Fibroblast of skin of left biceps (primary cell): ENCODE measurements around the gene ACCSL.
A peak's percentile ranks its signal among the peaks of the same experiment; 100 is the strongest.

Source experiments
- DNase-seq, 2 experiments: peaks; one replicate each; pipeline ENCODE4 v3.0.0-alpha.2; 2013; ENCODE audit warnings: low read depth in 2 of 2

Gene ACCSL

DNA sequence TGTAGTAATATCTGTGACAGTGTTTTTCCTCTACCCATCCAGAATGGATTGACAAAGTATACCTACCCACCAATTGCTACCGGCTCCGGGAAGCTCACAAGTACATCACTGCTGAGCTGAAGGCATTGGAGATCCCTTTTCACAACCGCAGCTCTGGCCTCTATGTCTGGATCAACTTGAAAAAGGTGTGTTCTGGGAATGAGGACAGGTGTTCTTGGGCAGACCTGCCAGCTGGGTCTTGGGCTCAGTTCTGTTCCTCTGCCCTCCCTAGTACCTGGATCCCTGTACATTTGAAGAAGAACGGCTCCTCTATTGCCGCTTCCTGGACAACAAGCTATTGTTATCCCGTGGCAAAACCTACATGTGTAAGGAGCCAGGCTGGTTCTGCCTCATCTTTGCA lies 10.5 kb downstream of the ACCSL start:
- no peak for DNase-seq

DNA sequence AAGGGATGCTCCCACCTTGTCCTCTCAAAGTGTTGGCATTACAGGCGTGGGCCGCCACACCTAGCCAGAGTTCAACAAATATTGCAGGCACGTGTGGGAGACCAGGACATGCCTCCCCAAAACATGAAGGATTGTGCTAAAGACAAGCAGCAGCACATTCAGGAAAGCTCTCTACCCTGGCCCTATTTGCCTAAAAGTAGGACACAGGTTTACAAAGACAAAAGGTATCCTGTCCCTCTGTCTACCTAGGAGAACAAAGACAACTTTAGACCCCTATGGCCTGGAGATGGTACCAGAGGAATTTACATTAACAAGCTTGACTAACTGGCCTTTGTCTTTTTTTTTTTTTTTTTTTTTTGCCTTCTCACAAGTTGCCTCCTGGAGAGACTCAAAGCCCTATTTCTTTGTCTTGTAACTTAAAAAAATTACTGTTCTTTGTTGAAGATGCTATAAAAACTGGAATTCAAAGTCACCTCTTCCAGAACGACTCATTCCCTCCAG lies 17.4 kb downstream of the ACCSL start:
- DNase-seq, result no peak

DNA sequence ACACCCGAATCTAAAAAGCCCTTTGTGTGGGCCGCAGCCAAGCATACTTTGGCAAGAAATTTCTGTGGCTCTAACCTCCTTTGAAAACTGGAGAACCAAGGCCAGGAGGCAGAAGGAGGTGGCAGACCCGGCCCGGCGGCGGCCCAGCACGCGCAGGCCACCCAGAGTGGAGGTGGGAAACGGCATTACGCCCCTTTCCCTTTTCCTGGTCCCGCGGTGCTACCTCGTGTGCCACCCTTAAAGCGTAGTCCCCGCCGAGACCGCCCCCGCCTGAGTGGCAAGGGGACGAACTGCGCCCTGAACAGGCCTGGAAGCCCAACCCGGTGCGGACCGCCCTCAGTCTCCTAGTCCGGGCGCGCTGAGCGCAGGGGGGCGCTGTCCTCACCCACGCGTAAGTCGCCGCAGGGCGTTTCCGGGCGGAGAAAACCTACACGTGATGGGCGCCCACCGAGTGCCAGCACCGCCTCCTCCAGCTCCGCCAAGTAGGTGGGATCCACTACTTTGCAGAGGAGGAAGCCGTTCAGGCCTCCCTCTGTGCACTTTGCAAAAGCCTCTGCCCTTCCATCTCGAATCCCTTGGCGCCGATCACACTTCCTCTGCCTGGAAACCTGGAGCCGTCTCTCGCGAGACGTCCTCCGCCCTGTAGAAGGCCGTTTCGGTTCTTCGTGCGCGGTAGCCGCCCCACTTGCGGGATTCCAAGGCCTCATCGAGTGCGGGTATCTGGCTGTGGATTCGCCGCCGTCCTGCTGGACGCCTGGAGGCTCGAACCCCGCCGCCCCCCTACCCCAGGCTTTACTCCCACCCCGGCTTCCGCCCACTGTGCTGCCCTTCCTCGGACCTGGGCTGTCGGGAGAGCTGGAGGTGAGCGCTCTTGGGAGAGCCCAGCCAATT lies 18.3 kb downstream of the ACCSL start, which contains the start of gene ACCS:
Gene ACCS (plus strand): TSS at position 430 of the 891 bp plus-strand sequence. CDS start 1,358 bp downstream, outside the sequence.
- DNase-seq, result peak; percentile 78 to 79

DNA sequence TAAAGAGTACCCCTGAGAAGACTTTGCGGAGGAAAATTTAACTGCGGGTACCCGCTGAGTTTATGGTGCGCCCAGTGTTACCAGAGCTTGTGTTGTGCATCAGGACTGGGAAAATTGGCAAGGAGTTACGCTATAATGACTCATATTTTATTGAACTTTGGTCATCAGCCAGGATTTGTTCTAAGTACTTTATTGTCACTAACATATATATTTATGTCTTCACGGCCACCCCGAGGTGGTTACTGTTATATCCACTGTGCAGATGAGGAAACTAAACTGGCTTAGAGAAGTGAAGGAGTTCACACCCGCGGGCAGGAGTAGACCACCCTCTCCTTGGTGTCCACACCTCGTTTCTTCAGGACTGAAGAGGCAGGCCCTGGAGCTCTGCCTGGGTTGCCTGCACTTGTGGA lies 19.0 kb downstream of the ACCSL start:
- peak in 1 of 2 experiments; percentile 20 for DNase-seq

DNA sequence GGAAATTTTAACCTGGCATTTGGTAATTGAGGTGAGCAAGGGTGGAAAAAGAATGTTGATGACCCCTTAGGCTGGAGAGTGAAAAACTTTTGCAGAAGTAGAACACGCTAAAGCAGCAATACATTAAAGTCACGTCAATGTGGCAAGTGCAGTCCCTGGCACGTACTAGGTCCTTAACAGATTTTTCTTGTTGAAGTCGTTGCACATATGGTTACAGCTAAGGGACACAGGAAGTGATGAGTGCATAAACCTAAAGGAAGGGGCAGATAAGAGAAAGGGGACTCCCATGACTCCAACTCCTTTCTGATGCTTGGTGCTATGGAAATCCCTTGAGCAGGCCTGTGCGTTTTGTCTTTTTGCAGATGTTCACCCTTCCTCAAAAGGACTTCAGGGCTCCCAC lies 19.5 kb downstream of the ACCSL start:
- DNase-seq, result no peak

DNA sequence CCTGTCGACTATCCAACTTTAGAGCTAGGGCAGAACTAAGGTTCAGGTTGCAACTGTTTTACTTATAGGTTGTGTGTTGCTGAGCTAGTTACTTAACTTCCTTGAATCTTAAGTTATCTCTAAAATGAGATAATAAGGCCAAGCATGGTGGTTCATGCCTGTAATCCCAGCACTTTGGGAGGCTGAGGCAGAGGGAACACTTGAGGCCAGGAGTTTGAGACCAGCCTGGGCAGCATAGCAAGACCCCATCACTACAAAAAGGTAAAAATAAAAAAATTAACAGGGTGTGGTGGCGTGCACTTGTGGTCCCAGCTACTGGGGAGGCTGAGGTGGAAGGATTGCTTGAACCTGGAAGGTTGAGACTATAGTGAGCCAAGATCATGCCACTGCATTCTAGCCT lies 20.4 kb downstream of the ACCSL start:
- no peak for DNase-seq

DNA sequence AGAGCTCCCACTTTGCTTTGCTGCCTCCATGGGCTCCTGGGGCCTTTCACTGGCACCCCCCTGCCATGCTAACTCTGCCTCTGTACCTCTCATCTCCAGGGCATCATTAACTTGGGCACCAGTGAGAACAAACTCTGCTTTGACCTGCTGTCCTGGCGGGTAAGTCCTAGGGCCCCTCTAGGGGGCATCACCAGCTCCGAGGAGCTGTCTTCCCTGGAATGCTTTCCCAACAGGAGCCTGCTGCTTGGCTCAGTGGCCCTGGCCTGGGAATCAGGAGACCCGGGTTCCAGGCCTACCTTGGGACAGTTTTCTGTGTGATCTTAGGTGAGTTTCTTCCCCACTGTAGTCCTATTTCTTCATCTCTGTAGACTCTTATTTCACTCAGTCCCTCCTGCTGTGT lies 23.4 kb downstream of the ACCSL start:
- no peak for DNase-seq

DNA sequence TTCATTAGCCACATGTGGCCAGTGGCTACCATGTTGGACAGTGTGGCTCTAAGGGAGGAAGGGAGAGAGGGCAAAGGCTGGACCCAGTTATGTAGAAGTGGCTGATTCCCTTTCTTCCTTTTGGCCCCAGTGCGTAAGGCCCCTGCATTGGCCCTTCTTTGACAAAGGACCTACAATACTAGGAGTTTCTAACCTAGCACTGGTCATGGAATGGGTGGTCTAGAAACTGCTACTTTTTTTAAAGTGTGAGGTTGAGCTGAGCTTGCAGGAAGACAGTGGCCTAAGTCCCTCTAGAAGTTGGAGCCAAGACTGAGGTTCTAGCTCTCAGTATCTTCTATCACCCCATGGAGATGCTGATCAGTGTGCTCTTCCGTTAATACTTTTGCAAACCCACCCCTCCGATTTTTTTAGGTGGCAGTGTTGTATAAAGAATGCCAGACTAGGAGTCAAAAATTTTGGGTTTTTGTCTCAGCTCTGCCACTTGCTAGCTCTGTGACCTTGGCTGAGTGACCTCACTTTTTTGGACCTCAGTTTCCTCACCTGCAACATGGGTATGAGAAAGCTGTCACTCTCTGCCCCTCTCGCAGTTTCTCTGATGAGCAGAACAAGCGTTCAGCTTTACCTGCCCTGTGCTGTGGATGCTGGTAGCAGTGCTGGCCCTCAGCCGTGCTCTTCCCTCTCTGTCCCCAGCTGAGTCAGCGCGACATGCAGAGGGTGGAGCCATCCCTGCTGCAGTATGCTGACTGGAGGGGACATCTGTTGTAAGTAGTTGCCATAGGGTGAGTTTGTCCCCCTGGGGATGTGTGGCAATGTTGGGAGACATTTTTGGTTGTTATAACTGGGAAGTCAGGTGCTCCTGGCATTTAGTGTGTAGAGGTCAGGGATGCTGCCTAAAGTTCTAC lies 25.2 kb downstream of the ACCSL start:
- DNase-seq, result no peak

DNA sequence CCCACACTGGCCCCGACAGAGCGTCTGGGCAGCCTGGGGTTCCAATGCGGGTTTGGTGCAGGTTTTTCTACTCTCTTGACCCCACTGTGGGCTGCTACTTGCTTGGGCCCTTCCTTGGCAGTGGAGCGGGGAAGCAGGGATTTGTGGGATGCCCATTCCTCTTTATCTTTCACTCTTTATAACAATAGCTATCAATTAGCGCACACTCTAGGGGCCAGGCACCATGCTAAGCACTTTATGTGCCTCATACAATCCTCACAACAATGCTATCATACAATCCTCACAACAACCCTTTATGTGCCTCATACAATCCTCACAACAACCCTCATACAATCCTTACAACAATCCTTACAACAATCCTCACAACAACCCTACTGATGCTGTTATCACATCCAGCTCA lies 31.0 kb downstream of the ACCSL start:
- no peak for DNase-seq

DNA sequence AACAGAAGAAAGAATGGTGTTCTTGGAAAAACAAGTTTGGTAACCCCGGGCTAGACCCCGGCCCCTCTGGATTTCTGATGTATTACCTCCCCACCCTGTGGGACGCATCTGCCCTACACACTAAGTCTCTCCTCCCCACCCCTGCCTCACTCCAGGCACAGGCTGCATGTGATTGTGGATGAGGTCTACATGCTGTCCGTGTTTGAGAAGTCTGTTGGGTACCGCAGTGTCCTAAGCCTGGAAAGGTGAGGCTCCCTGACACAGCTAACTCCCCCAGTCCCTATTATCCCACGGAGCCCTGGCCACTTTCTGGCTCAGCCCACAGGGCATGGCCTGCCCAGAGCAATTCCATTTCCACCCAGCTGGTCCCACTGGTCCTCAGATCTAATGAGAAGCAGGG lies 31.6 kb downstream of the ACCSL start:
- DNase-seq, result no peak

DNA sequence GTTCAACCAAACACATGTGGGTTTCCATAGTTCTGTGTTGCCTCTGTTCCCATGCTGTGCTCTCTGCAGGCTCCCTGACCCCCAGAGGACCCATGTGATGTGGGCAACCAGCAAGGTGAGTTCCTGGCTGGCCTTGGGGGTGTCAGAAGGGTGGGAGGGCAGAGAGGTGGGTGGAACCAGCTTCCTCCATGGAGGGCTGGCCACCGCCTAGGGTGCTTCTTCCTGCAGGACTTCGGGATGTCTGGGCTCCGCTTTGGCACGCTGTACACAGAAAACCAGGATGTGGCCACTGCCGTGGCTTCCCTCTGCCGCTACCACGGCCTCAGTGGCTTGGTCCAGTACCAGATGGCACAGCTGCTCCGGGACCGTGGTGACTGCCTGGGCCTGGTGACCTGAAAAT lies 33.2 kb downstream of the ACCSL start:
- no peak for DNase-seq

DNA sequence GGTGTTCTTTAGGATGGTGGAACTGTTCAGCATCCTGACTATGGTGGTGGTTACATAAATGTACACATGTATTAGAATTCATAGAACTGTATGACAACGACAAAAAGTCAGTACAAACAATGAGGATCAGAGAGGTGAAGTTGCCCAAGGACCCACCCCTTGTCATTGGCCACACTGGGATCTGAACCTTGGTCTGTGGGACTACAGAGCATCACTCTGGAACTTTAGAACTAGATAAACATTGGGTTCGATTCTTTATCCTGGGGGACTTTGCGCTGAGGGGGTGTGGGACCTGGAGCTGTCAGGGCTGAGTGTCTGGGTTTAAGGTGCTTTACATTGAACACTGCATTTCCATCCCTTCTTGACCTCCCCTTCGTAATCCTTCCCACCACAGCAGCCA lies 34.9 kb downstream of the ACCSL start:
- no peak for DNase-seq

DNA sequence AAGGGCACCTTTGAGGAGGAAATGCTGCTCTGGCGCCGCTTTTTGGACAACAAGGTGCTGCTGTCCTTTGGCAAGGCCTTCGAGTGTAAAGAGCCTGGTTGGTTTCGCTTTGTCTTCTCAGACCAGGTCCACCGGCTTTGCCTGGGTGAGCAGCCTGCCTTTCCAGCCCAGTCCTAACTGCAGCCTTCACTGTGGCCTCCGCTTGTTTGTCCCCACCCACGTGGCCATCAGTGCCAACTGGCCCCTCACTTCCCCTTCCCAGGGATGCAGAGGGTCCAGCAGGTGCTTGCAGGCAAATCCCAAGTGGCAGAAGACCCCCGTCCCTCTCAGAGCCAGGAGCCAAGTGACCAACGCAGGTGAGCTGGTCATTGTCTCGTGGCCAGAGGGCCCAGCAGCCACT lies 35.7 kb downstream of the ACCSL start:
- DNase-seq, result no peak

DNA sequence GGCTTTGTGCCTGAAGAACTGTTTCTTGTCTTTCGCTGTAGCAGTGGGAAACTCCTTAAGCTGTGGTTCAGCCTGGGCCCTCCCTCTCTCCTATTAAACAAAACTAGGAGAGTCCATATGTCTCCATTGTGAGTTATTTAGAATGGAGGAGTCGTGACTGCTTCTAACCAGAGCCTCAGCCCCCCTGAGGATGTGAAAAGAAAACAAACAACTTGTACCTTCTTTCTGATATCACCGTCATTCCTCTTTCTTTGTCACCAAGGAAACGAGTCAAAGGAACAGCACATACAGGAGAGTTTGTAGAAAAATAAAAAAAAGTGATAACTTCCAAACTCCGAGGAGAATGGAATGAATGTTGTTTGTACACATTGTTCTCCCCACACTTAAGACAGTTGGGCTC lies 36.1 kb downstream of the ACCSL start:
- no peak for DNase-seq

DNA sequence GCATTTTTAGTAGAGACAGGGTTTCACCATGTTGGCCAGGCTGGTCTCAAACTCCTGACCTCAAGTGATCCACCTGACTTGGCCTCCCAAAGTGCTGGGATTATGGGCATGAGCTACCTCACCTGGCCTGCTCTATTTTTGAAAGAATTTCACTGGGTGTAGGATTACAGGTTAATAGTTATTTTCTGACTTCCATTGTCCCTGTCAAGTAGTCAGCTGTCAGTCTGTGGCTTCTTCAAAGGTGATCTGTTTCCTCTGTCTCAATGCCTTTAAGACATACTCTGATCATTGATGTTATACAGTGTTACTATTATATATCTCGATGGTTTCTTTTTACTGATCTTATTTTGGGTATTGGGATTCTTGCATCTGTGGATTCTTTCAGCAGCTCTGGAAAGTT lies 37.5 kb downstream of the ACCSL start:
- DNase-seq, result no peak

DNA sequence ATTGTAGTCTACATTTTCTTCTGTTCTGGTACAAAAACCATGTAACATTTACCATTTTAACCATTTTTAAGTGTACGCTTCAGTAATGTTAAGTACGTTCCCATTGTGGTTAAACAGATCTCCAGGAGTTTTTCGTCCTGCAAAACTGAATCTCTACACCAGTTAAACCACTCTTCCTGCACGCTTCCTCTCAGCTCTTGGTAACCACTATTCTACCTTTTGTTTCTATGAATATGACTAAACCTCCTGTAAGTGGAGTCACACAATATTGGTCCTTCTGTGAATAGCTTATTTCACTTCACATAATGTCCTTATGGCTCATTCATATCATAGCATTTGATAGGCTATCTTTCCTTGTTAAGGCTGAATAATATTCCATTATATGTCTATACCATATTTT lies 40.6 kb downstream of the ACCSL start:
- no peak for DNase-seq

DNA sequence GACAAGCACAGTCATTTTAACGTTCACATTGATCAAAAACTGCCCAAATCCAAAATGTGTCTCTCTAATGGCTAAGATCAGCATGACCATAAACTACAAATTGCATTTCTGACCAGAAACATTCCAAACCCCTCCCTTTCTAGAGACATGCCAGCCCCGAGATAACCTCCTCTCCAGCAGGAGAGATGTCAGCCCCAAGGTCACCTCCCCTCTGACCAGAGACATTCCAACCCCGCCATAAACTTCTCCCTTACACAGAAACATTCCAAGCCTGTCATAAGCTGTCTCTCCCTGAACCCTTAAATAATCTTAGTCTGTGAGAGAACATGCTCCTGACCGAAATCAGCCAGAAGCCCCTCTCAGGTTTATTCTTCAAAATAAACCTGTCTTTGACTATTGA lies 41.1 kb downstream of the ACCSL start:
- no peak for DNase-seq

DNA sequence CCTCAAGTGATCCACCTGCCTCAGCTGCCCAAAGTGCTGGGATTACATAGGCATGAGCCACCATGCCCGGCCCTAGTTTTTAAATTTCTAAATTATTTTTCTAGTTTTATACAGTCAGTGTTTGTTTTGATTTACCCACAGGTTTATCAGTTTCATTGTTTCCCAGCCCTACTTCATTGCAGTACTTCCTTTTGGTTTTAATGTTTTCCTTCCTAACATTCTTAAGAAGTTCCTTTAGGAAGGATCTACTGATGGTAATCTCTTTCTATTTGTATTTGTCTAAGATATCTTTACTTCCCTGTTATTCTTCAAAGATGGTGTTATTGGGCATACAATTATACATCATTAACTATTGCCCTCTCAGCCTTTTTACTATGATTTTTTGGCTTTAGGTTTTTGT lies 42.8 kb downstream of the ACCSL start:
- no peak for DNase-seq

DNA sequence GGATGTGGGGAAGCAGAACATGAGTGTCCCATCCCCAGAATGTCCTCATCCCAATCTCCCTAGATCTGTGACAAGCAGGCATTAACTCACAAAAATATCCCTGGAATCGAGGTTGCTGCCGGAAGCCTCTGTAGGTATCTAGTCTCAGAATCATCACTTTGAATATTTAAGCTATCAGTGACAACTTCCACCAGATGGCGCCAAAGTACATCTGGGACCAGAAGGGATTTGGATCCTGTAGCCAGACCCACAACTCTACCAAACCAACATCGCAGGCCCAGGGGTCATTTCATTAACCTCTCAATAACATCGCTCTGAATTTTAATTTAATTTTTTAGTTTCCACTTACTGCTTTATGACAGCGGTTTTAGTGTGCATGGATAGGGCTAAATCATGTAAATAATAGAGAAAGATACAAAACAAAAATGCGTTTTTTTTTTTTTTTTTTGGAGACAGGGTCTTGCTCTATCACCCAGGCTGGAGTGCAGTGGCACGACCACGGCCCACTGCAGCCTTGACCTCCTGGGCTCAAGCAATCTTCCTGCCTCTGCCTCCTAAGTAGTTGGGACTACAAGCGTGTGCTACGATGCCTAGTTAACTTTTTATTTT lies 46.6 kb downstream of the ACCSL start:
- DNase-seq, result peak; percentile 33 to 40

DNA sequence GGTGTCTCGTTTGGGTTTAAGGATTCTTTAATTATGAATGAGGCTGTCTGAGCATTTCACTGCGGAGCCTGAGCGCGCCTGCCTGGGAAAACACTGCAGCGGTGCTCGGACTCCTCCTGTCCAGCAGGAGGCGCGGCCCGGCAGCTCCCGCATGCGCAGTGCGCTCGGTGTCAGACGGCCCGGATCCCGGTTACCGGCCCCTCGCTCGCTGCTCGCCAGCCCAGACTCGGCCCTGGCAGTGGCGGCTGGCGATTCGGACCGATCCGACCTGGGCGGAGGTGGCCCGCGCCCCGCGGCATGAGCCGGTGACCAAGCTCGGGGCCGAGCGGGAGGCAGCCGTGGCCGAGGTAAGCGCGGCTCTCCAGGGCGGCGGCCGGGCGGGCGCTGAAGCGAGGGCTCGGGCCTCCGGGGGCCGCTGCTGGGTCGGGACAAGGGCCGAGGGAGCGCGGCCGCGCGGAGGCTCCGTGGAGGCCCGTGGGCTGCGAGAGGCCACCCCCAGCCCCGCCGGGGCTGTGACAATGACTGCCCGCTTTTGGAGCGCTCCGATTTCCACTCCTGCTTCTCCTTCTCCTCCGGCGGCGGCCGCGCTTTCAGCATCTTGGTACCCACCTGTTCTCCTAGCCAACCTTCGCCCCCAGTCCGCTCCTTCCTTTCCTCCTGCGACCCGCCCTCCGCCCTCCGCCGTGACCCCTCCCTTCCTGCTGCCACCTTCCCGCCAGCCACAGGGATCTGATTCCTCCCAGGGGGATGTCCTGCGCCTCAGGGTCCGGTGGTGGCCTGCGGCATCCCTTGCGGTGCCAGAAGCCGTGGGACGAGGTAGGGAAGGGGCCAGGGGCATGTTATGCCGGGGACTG lies 48.0 kb downstream of the ACCSL start, which contains the start of gene EXT2:
Gene EXT2 (plus strand): TSS at position 173 of the 854 bp plus-strand sequence. CDS start 12,035 bp downstream, outside the sequence.
- DNase-seq, result peak; percentile 33 to 41
